Measurements from ENCODE around the gene HLX.
A peak's percentile ranks its signal among the peaks of the same experiment; 100 is the strongest.

GRCh38 chr1:220872296-220872695 is 6.9 kb upstream of the HLX start:
- no peak for TF ChIP-seq CTCF (IDR thresholded peaks at IDR 0.05)
- peak; percentile 32 for TF ChIP-seq POLR2A (IDR thresholded peaks at IDR 0.05)

Measured in right lobe of liver (tissue), 4 donors.